GM12873 (cell line): ENCODE measurements around the gene POPDC3.

Experiments used
- TF ChIP-seq, protein P1 (sequence below): IDR thresholded peaks from 2 replicates; pipeline ENCODE4 v1.5.1; 2012; ENCODE audit warnings: low read depth, mild to moderate bottlenecking, moderate library complexity, low read length, control low read depth; ENCODE audit not compliant: insufficient read depth; ENCODE audit errors: missing control alignments

The POPDC3 gene

DNA sequence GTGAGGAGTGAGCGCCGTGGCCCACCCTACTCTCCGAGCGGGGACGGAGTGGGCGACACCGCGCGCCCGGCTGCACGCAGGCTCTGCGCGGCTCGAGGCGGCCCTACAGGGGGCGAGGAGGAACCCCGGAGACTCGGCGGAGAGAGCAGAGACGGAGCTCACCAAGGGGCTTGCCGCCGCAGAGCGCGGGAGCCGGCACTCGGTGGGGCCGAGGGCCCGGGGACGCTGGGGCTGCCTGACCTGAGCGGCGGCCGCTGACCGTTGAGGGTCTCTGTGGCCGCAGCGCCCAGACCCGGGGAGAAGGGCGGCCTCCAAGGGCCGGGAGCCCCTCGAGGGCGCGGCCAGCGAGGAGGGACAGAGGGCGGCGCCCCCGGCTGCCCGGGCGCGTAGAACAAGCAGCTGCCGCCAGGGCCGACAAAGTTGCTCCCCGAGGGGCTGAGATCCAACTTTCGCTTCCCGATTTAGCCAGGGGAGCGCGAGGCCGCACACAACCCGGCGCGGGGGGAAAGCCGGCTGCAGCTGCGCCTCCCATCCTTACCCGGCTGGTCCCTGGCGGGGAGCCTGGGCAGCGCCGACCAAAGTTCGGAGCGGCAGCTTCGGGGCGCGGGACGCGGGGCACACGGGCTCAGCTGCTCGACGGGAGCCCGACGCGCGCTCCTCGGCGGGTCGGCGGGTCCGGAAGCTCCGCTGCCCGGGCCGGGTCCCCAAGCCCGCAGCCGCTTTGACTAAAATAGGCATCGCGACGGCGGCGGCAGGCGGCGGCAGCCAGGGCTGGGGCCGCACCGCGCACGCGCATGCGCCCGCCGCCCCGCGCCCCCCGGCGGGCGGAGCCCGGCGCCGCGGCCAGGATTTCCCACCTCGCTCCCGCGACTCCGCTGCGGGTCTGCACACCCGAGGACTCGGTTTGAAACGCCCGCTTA is 43.1 kb downstream of the POPDC3 start:
- TF ChIP-seq, protein P1, sequence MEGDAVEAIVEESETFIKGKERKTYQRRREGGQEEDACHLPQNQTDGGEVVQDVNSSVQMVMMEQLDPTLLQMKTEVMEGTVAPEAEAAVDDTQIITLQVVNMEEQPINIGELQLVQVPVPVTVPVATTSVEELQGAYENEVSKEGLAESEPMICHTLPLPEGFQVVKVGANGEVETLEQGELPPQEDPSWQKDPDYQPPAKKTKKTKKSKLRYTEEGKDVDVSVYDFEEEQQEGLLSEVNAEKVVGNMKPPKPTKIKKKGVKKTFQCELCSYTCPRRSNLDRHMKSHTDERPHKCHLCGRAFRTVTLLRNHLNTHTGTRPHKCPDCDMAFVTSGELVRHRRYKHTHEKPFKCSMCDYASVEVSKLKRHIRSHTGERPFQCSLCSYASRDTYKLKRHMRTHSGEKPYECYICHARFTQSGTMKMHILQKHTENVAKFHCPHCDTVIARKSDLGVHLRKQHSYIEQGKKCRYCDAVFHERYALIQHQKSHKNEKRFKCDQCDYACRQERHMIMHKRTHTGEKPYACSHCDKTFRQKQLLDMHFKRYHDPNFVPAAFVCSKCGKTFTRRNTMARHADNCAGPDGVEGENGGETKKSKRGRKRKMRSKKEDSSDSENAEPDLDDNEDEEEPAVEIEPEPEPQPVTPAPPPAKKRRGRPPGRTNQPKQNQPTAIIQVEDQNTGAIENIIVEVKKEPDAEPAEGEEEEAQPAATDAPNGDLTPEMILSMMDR: no peak

DNA sequence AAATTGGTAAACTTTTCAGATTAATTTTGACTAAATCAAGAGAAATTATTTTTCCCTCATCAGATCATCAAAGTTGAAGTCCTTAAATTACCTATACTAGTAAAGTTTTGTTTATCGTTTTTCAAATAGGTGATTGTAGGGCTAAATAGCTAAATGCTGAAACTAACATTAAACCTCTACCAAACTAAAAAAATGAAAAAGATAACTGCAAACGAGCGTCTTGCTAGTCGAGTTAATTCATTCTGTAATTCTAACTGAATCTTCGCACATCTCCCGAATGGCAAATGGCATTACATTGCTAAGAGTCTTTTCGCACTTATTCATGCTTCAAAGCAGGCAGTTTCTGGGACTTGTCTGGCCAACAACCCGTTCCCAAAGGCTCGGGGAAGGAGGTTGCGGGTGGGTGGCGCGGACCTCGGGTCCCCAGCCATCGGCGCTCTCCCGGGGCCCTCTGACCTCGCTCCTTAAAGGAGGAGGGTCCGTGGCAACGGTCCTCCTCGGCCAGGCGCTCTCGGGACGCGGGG is 43.8 kb downstream of the POPDC3 start:
- TF ChIP-seq, protein P1: no peak

DNA sequence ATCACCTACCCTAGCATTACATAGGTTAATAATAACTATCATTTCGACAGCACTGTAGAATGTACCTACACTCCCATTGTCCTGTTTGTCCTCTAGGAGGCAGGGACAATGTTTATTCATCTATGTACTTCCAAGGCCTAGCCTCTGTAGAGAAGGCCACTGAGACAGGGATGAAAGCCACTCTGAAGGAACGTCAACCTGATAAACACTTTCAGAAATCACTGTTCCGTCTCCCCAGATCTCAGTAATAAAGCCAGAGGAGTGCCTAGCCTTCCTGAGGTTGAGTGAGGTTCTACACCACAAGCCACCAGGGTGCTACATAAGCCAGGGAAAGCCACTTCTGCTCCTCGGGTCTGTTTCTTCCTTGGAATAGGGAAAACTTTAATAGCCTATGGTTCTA is 44.8 kb downstream of the POPDC3 start:
- TF ChIP-seq, protein P1: no peak

DNA sequence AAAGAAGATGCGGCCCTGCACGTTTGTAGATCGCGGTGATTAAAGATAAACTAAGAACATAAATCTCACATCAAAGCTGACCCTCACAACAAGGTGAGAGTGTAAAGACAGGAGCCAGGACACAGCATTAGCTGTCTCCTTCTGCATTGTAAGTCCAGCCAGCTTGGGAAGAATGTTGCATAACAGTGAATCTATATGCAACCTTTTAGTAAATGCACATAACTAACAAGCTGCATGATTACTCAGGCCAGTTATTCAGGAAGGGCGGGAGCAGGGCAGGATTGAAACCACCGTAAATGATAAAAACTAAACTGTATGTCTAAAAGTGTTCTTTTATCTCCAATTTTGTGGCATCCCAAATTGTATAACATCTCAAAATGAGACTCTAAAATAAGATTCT is 57.1 kb downstream of the POPDC3 start:
- TF ChIP-seq, protein P1: no peak

DNA sequence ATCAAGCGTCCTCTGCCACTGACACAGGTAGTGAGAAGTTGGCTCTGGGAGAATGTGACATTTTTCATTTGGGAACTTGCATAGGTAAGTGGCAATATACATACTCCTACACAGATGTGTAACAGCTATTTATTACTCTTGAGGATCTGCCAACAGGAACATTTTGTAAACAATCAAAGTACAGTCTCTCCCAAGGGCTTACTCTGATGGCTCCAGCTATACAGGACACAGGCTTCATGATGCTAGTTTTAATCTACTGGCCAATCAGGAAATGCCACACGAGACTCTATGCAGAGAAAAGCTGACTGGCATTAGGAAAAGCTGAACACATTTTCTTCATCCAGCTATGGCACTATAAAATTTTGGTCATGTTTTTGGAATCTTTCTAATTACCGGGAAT is 57.8 kb downstream of the POPDC3 start:
- TF ChIP-seq, protein P1: no peak

DNA sequence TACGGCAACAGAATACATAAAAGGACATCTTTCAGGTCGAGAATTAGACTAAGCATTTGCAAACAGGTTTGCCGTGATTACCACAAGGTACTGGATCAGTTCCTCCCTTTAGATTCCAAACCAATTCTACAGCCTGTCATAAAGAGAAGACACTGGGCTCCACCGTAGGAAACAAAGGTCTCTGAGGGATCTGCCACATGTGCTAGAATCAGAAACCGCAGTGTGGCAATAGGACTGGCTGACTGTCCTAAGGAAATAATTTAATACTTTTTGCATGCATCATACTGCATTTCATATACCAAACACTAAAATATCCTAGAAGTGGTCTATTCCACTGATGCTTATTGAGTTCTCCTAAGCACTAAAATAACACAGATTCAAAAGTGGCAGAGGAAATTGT is 59.2 kb downstream of the POPDC3 start:
- TF ChIP-seq, protein P1: no peak

DNA sequence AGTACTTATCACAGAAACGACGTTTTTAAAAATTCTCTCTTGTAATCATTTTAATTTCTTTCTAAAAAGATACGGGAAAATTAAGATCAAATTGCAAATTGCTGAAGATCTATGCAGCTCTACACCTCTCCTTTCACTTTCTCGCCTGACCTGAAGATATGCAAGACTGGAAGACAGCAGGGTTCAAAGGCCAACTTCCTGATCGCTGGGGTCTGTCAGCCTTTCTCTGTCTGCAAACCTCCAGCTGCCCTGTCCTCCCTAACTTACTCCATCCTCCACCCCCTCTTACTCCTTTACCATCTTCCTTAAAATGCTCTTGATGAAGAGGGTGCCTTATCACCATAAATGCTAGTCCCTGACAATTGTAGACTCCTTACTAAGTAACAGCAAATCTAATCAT is 63.7 kb downstream of the POPDC3 start:
- TF ChIP-seq, protein P1: no peak
